ENCODE data around the gene XKR3.
"Not testable (repeated sequence)": the region's sequence is repeated elsewhere in the genome, so short reads cannot be mapped to it uniquely, and the experiment has no call there.

The XKR3 gene

GRCh38 chr22:16748160-16748929 lies 76.9 kb downstream of the XKR3 start:
- DNase-seq (ENCODE audit: low spot score); in situ Hi-C loops (cut with MboI; ENCODE audit: low sequenced_read_pairs, unreplicated experiment): not testable (repeated sequence)

- in situ Hi-C loops (cut with MboI; ENCODE audit: low sequenced_read_pairs, unreplicated experiment) = not testable (repeated sequence)
Measured at GRCh38 chr22:16747266-16748159, 77.7 kb downstream of the XKR3 start.

GRCh38 chr22:16734271-16734670 lies 90.9 kb downstream of the XKR3 start:
- DNase-seq (ENCODE audit: low spot score); in situ Hi-C loops (cut with MboI; ENCODE audit: low sequenced_read_pairs, unreplicated experiment): not testable (repeated sequence)

More at GRCh38 chr22:16747266-16748159, 77.7 kb downstream of the XKR3 start:
- DNase-seq (ENCODE audit: low spot score) = not testable (repeated sequence)

All from GM13976 (cell line).